Keratinocyte (primary cell): ENCODE results near the gene MFF. TPM values are rescaled to one million over a fixed set of nuclear protein-coding genes. Genes with fewer than 3 reads are reported as not detected.

ENCODE experiments used
- DNase-seq: peaks from one replicate; pipeline ENCODE4 v3.0.0-alpha.2; 2011; ENCODE audit warnings: low read depth, missing footprints, low spot score
- FAIRE-seq: peaks from 2 replicates; lab custom pipeline; 2011; peaks lifted over from hg19 to GRCh38; lab: Jason Lieb, UNC
- H2AFZ ChIP-seq: 2 replicates; pipeline ENCODE4 v1.6.0; 2012; ENCODE audit warnings: low read length, control low read depth, inconsistent platforms; ENCODE audit not compliant: control insufficient read depth
- H3K27ac ChIP-seq: 2 replicates; pipeline ENCODE4 v1.5.1; 2011; ENCODE audit warnings: low read length; ENCODE audit not compliant: control insufficient read depth, insufficient read depth
- H3K27me3 ChIP-seq: 3 replicates; pipeline ENCODE4 v1.6.0; 2011; ENCODE audit warnings: low read length; ENCODE audit not compliant: control insufficient read depth, insufficient read depth; ENCODE audit errors: extremely low read depth
- H3K36me3 ChIP-seq, 2 experiments: 2 replicates in 1 of 2; 3 replicates in 1 of 2; pipeline ENCODE4 v1.5.1; 2011; ENCODE audit warnings: low read length in 2 of 2, mild to moderate bottlenecking in 1 of 2; ENCODE audit not compliant: control insufficient read depth in 2 of 2, insufficient read depth in 2 of 2; ENCODE audit errors: extremely low read depth in 1 of 2
- H3K4me1 ChIP-seq: 3 replicates; pipeline ENCODE4 v1.5.1; 2011; ENCODE audit warnings: low read length; ENCODE audit not compliant: control insufficient read depth, insufficient read depth; ENCODE audit errors: extremely low read depth
- H3K4me2 ChIP-seq: 3 replicates; pipeline ENCODE4 v1.6.0; 2011; ENCODE audit warnings: low read depth, low read length; ENCODE audit not compliant: control insufficient read depth, insufficient read depth; ENCODE audit errors: extremely low read depth
- H3K4me3 ChIP-seq, 3 experiments: fragments of 200-600 bp in 1 of 3; sonication (generic) in 1 of 3; 2 replicates in 2 of 3; 3 replicates in 1 of 3; pipeline ENCODE4 v1.5.1; 2011 to 2016; ENCODE audit warnings: low read length in 3 of 3, mild to moderate bottlenecking in 3 of 3, control low read depth in 2 of 3, inconsistent platforms in 1 of 3, low read depth in 1 of 3, mixed read lengths in 1 of 3, mixed run types in 1 of 3, moderate library complexity in 1 of 3; ENCODE audit not compliant: control insufficient read depth in 2 of 3, insufficient read depth in 2 of 3; ENCODE audit errors: extremely low read depth in 1 of 3
- H3K79me2 ChIP-seq: 2 replicates; pipeline ENCODE4 v1.6.0; 2012; ENCODE audit warnings: low read length; ENCODE audit not compliant: control insufficient read depth, insufficient read depth
- H3K9ac ChIP-seq: 3 replicates; pipeline ENCODE4 v1.6.0; 2011; ENCODE audit warnings: low read length; ENCODE audit not compliant: control insufficient read depth, insufficient read depth; ENCODE audit errors: extremely low read depth
- H3K9me1 ChIP-seq: 3 replicates; pipeline ENCODE4 v1.6.0; 2011; ENCODE audit warnings: low read length; ENCODE audit not compliant: control insufficient read depth, insufficient read depth; ENCODE audit errors: extremely low read depth
- H3K9me3 ChIP-seq: 2 replicates; pipeline ENCODE4 v1.5.1; 2012; ENCODE audit warnings: low read depth, low read length; ENCODE audit not compliant: control insufficient read depth
- H4K20me1 ChIP-seq: 3 replicates; pipeline ENCODE4 v1.6.0; 2011; ENCODE audit warnings: low read length; ENCODE audit not compliant: control insufficient read depth, insufficient read depth; ENCODE audit errors: extremely low read depth
- CTCF ChIP-seq, 3 experiments: IDR thresholded peaks in 1 of 3; conservative IDR thresholded peaks in 1 of 3; optimal IDR thresholded peaks in 1 of 3; 2 replicates in 2 of 3; 3 replicates in 1 of 3; pipeline versions ENCODE3 to v1.5.1; 2011; ENCODE audit warnings: low read length in 3 of 3, mild to moderate bottlenecking in 3 of 3, moderate library complexity in 2 of 3, control low read depth in 1 of 3, inconsistent platforms in 1 of 3; ENCODE audit not compliant: insufficient read depth in 2 of 3; ENCODE audit errors: extremely low read depth in 1 of 3
- EZH2 ChIP-seq: IDR thresholded peaks from one replicate; pipeline ENCODE4 v1.6.1; 2012; ENCODE audit warnings: inconsistent platforms, mild to moderate bottlenecking, low read length, moderate library complexity
- dilution Hi-C: fragments of 300-500 bp; cut with MboI; formaldehyde crosslinking; loops from one replicate; pipeline ENCODE4 v1.7.0; 2020; ENCODE audit warnings: low sequenced_read_pairs; ENCODE audit not compliant: extremely low pct_ligation_motif_present
- polyA plus RNA-seq, 5 experiments: library from polyadenylated mRNA; depleted of rRNA in 3 of 5; stranded (reverse) in 3 of 5; stranded (forward) in 1 of 5; unstranded in 1 of 5; fragments of >200 nt; gene quantifications; 1 replicate in 1 of 5; 2 replicates in 3 of 5; 3 replicates in 1 of 5; pipeline versions ENCODE4 v1.2.1 to v1.2.3, GENCODE V29; 2011 to 2012; ENCODE audit warnings: missing spikeins in 2 of 5, low read depth in 1 of 5, low replicate concordance in 1 of 5

MFF gene
- polyA plus RNA-seq, 1 donor (not counting 4 experiments of a cell fraction or from before 2014, with no cell fraction given), result 72.5 TPM

- Histone ChIP-seq H3K79me2 (no peaks in the 10 kb centered on the region), H3K9me3 (no peaks in the 10 kb centered on the region), H2AFZ (no peak overlapping the region), H4K20me1 (no peaks in the 10 kb centered on the region), H3K27ac (no peak overlapping the region), H3K4me3 (no peak overlapping the region), H3K9ac (no peak overlapping the region), H3K4me2 (no peak overlapping the region), H3K9me1 (no peaks in the 10 kb centered on the region), H3K27me3 (no peaks in the 10 kb centered on the region), H3K36me3 (no peaks in the 10 kb centered on the region), H3K4me1 (peaks cover 11% of the 10 kb centered on the region)
- FAIRE-seq, result no peak
- no peak for TF ChIP-seq EZH2
- TF ChIP-seq CTCF (optimal IDR thresholded peaks at IDR 0.05 in 1 of 3, IDR thresholded peaks at IDR 0.05 in 1 of 3, conservative IDR thresholded peaks at IDR 0.05 in 1 of 3; ENCODE audit: extremely low read depth in 1 of 3, insufficient read depth in 2 of 3, low read length in 3 of 3), result no peak
- dilution Hi-C loops, result no loop called here
- no peak for DNase-seq
Observed at GRCh38 chr2:227390468-227391256, 65.6 kb downstream of the MFF start.

GRCh38 chr2:227394401-227394800 is 69.3 kb downstream of the MFF start:
- H3K4me1 ChIP-seq, result peaks cover 22% of the 10 kb centered on the region
- no peak overlapping the region for H3K4me2 ChIP-seq
- FAIRE-seq (no peak), DNase-seq (no peak)
- no peak overlapping the region for H3K9ac ChIP-seq
- no peaks in the 10 kb centered on the region for H3K27me3 ChIP-seq
- no peaks in the 10 kb centered on the region for H3K79me2 ChIP-seq
- no peaks in the 10 kb centered on the region for H3K36me3 ChIP-seq
- H3K9me3 ChIP-seq, result no peaks in the 10 kb centered on the region
- no peaks in the 10 kb centered on the region for H4K20me1 ChIP-seq
- no peak overlapping the region for H2AFZ ChIP-seq
- H3K27ac ChIP-seq, result no peak overlapping the region
- no peak for TF ChIP-seq CTCF (optimal IDR thresholded peaks at IDR 0.05 in 1 of 3, IDR thresholded peaks at IDR 0.05 in 1 of 3, conservative IDR thresholded peaks at IDR 0.05 in 1 of 3; ENCODE audit: extremely low read depth in 1 of 3, insufficient read depth in 2 of 3, low read length in 3 of 3)
- TF ChIP-seq EZH2, result no peak
- dilution Hi-C loops, result no loop called here
- no peaks in the 10 kb centered on the region for H3K9me1 ChIP-seq
- H3K4me3 ChIP-seq, result no peak overlapping the region
